Measurements from ENCODE around the gene NEDD8. TPM values are rescaled to one million over a fixed set of nuclear protein-coding genes. Genes with fewer than 3 reads are reported as not detected.

The NEDD8 gene
- total RNA-seq, 6 experiments from 2014 or later: 309 to 401 (median 372) TPM

GRCh38 chr14:24255438-24255837, 23.3 kb upstream of the NEDD8 start:
- H3K4me3 Mint-ChIP-seq: no peak overlapping the region
- DNase-seq: no peak
- peaks cover 6% of the 10 kb centered on the region; the same call in 1 of the 2 replicates for H3K27me3 Mint-ChIP-seq (ENCODE audit: insufficient read depth)
- no peaks in the 10 kb centered on the region for H3K9me3 Mint-ChIP-seq
- TF ChIP-seq CTCF (IDR thresholded peaks at IDR 0.05): no peak
- no peak overlapping the region for H3K27ac Mint-ChIP-seq
- no peaks in the 10 kb centered on the region for H3K36me3 Mint-ChIP-seq (ENCODE audit: low read depth)
- peaks cover 30% of the 10 kb centered on the region for H3K4me1 Mint-ChIP-seq (ENCODE audit: low read depth)

GRCh38 chr14:24254630-24255392, 22.6 kb upstream of the NEDD8 start:
- no peaks in the 10 kb centered on the region for H3K9me3 Mint-ChIP-seq
- no peak overlapping the region for H3K27ac Mint-ChIP-seq
- peaks cover 27% of the 10 kb centered on the region for H3K4me1 Mint-ChIP-seq (ENCODE audit: low read depth)
- no peak overlapping the region for H3K4me3 Mint-ChIP-seq
- no peak for TF ChIP-seq CTCF (IDR thresholded peaks at IDR 0.05)
- DNase-seq: no peak
- H3K36me3 Mint-ChIP-seq (ENCODE audit: low read depth): no peaks in the 10 kb centered on the region
- peaks cover 6% of the 10 kb centered on the region; the same call in 1 of the 2 replicates for H3K27me3 Mint-ChIP-seq (ENCODE audit: insufficient read depth)

- Mint-ChIP-seq H3K9me3 (no peaks in the 10 kb centered on the region), H3K27ac (no peak overlapping the region), H3K4me1 (ENCODE audit: low read depth) (peaks cover 18% of the 10 kb centered on the region), H3K4me3 (no peak overlapping the region), H3K36me3 (ENCODE audit: low read depth) (no peaks in the 10 kb centered on the region), H3K27me3 (ENCODE audit: insufficient read depth) (peaks cover 6% of the 10 kb centered on the region; the same call in 1 of the 2 replicates)
- no peak for DNase-seq
- no peak for TF ChIP-seq CTCF (IDR thresholded peaks at IDR 0.05)
These were observed 21.8 kb upstream of the NEDD8 start for GRCh38 chr14:24253936-24254335.

GRCh38 chr14:24252289-24253124, 20.3 kb upstream of the NEDD8 start:
- TF ChIP-seq CTCF (IDR thresholded peaks at IDR 0.05): no peak
- H3K27me3 Mint-ChIP-seq (ENCODE audit: insufficient read depth): peaks cover 6% of the 10 kb centered on the region; the same call in 1 of the 2 replicates
- no peak for DNase-seq
- no peaks in the 10 kb centered on the region for H3K36me3 Mint-ChIP-seq (ENCODE audit: low read depth)
- peak overlapping the region; percentile 27; the same call in 1 of the 2 replicates for H3K27ac Mint-ChIP-seq
- no peaks in the 10 kb centered on the region for H3K9me3 Mint-ChIP-seq
- H3K4me1 Mint-ChIP-seq (ENCODE audit: low read depth): peaks cover 13% of the 10 kb centered on the region
- no peak overlapping the region for H3K4me3 Mint-ChIP-seq

- TF ChIP-seq CTCF (IDR thresholded peaks at IDR 0.05): peak; percentile 43
- Mint-ChIP-seq H3K27ac (peak overlapping the region; percentile 27), H3K36me3 (ENCODE audit: low read depth) (no peaks in the 10 kb centered on the region), H3K9me3 (no peaks in the 10 kb centered on the region), H3K4me3 (no peak overlapping the region), H3K4me1 (ENCODE audit: low read depth) (peaks cover 15% of the 10 kb centered on the region), H3K27me3 (ENCODE audit: insufficient read depth) (peaks cover 6% of the 10 kb centered on the region; the same call in 1 of the 2 replicates)
- peak; percentile 38 for DNase-seq
These were observed 19.7 kb upstream of the NEDD8 start for GRCh38 chr14:24251880-24252288.

Measured in HFFc6 (cell line).